Tibial artery (tissue), 4 donors: ENCODE measurements around the gene CDK5RAP2.
"Not testable (repeated sequence)": the region's sequence is repeated elsewhere in the genome, so short reads cannot be mapped to it uniquely, and the experiment has no call there.

Experiments
- DNase-seq, 2 donors: peaks; one replicate each; pipeline ENCODE4 v3.0.0-alpha.2; 2019
- H3K27ac ChIP-seq, 2 donors: fragments of 200-600 bp; sonication (generic) in 1 of 2; 1 replicate in 1 of 2; 2 replicates in 1 of 2; pipeline ENCODE4 v1.5.1; 2018 to 2019; ENCODE audit warnings: mild to moderate bottlenecking in 1 of 2
- H3K27me3 ChIP-seq, 2 donors: fragments of 200-600 bp; sonication (generic) in 1 of 2; one replicate each; pipeline versions ENCODE4 v1.5.1 to v1.6.0; 2016 to 2019
- H3K36me3 ChIP-seq, 3 donors: fragments of 200-600 bp; sonication (generic) in 2 of 3; one replicate each; pipeline ENCODE4 v1.5.1; 2016 to 2019; ENCODE audit warnings: mild to moderate bottlenecking in 2 of 3
- H3K4me1 ChIP-seq, 4 donors: fragments of 200-600 bp; sonication (generic) in 2 of 4; 1 replicate in 3 of 4; 2 replicates in 1 of 4; pipeline ENCODE4 v1.5.1; 2016 to 2019
- H3K4me3 ChIP-seq, 2 donors: fragments of 200-600 bp; sonication (generic) in 1 of 2; 1 replicate in 1 of 2; 2 replicates in 1 of 2; pipeline ENCODE4 v1.5.1; 2018 to 2019; ENCODE audit warnings: mild to moderate bottlenecking in 2 of 2
- H3K9me3 ChIP-seq, 3 donors: fragments of 200-600 bp; sonication (generic) in 1 of 3; one replicate each; pipeline ENCODE4 v1.5.1; 2016 to 2019
- intact Hi-C: fragments of 100-400 bp; cut with DNase I; formaldehyde crosslinking; loops from one replicate; pipeline ENCODE4 v1.15.0; 2023; ENCODE audit warnings: low total_unique reads
- TF ChIP-seq, protein P1 (sequence below), 2 experiments: fragments of 200-600 bp in 1 of 2; fragments of 450-650 bp in 1 of 2; IDR thresholded peaks; one replicate each; pipeline ENCODE4 v1.5.1; 2017 to 2019; ENCODE audit warnings: antibody characterized with exemption in 2 of 2, mild to moderate bottlenecking in 1 of 2, moderate library complexity in 1 of 2

CDK5RAP2 gene

DNA sequence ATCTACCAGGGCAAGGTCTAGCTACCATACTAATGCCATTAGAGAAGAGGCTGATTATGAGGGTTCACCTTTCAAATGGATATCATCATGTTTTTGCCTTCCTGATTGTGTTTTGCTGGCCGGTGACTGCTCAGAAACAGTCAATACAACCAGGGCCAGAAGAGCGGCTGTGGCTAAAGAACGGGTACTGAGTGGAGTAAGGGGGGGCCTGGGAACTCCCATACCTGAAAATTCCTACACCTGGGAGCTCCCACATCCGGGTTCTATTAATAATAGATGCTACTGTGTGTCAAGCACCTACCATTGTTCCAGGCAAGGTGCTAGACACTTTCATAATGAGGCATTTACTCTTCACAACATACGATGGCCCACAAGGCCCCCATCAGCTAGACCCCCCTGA, 79.2 kb downstream of the CDK5RAP2 start:
- intact Hi-C loops: no loop called here

DNA sequence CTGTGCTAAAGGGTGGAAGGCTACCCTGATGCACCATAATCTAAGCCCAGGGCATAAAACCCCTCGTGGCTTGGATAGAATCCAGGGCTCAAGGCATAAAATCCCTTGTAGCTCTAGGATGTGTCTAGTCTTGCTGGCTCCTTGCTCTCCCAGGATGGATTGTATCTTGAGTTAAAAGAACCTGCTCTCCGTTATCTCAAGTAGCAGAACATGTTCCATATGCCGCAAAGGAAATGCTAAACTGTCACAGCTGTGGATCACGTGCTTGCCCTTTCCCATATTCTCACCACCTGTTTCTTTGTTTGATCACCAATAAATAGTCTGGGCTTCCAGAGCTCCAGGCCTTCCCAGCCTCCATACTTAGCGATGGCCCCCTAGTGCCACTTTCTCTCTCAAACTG, 82.1 kb downstream of the CDK5RAP2 start:
- H3K4me1 ChIP-seq, H3K4me3 ChIP-seq, DNase-seq, H3K27me3 ChIP-seq, intact Hi-C loops, H3K27ac ChIP-seq, H3K9me3 ChIP-seq: not testable (repeated sequence)
- H3K36me3 ChIP-seq: peaks cover 0 to 23% (median 23%) of the 10 kb centered on the region in 3 donors

More for the DNA sequence above, 79.2 kb downstream of the CDK5RAP2 start:
- Histone ChIP-seq H3K4me3 (no peak overlapping the region), H3K9me3 (no peaks in the 10 kb centered on the region), H3K27me3 (no peaks in the 10 kb centered on the region), H3K4me1 (no peaks in the 10 kb centered on the region), H3K27ac (no peak overlapping the region), H3K36me3 (peaks cover 0 to 35% (median 30%) of the 10 kb centered on the region in 3 donors)
- TF ChIP-seq, protein P1, sequence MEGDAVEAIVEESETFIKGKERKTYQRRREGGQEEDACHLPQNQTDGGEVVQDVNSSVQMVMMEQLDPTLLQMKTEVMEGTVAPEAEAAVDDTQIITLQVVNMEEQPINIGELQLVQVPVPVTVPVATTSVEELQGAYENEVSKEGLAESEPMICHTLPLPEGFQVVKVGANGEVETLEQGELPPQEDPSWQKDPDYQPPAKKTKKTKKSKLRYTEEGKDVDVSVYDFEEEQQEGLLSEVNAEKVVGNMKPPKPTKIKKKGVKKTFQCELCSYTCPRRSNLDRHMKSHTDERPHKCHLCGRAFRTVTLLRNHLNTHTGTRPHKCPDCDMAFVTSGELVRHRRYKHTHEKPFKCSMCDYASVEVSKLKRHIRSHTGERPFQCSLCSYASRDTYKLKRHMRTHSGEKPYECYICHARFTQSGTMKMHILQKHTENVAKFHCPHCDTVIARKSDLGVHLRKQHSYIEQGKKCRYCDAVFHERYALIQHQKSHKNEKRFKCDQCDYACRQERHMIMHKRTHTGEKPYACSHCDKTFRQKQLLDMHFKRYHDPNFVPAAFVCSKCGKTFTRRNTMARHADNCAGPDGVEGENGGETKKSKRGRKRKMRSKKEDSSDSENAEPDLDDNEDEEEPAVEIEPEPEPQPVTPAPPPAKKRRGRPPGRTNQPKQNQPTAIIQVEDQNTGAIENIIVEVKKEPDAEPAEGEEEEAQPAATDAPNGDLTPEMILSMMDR (IDR thresholded peaks at IDR 0.05): no peak
- no peak for DNase-seq

DNA sequence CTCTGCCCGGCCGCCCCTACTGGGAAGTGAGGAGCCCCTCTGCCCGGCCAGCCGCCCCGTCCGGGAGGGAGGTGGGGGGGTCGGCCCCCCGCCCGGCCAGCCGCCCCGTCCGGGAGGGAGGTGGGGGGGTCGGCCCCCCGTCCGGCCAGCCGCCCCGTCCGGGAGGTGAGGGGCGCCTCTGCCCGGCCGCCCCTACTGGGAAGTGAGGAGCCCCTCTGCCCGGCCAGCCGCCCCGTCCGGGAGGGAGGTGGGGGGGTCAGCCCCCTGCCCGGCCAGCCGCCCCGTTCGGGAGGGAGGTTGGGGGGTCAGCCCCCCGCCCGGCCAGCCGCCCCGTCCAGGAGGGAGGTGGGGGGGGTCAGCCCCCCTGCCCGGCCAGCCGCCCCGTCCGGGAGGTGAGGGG, 83.5 kb downstream of the CDK5RAP2 start:
- H3K4me3 ChIP-seq, H3K27ac ChIP-seq, H3K9me3 ChIP-seq, H3K4me1 ChIP-seq, DNase-seq, intact Hi-C loops, H3K27me3 ChIP-seq: not testable (repeated sequence)
- peaks cover 0 to 13% (median 9%) of the 10 kb centered on the region in 3 donors for H3K36me3 ChIP-seq

DNA sequence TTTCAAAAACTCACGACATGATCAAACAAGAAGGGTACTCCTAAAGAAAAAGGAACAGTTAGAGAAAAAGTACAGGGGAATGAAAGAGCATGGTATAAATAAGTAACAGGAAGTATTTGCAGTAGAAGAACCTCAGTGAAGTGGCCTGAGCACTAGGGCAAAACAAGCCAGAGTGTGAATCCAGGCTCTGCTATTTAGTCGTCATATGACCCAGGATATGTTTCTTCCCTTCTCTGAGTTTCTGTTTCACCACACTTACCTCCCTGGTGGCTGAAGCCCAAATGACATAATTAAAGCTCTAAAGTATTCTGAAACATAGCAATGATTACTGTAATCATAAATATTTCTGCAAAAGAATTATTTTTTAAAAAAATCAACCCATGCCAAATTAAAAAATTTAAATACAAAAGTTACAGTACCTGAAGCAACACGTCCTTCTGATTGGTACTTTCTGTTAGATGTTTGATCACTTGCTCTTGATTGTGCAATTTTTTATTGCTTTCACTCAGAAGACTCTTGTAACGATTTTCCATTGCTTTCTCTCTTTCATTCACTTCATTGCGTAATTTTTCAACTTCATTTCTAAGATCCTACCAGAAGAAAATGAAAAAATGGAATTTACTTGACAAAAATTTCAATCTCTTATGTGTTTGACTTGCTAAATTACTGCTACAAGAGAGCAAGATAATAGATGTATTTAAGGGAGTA, 88.9 kb downstream of the CDK5RAP2 start:
- Histone ChIP-seq H3K4me3 (no peak overlapping the region), H3K27ac (no peak overlapping the region), H3K36me3 (peaks cover 18 to 44% (median 26%) of the 10 kb centered on the region in 3 donors), H3K27me3 (no peaks in the 10 kb centered on the region), H3K9me3 (no peaks in the 10 kb centered on the region), H3K4me1 (no peaks in the 10 kb centered on the region)
- intact Hi-C loops: no loop called here
- DNase-seq: no peak
- TF ChIP-seq, protein P1 (IDR thresholded peaks at IDR 0.05): no peak

DNA sequence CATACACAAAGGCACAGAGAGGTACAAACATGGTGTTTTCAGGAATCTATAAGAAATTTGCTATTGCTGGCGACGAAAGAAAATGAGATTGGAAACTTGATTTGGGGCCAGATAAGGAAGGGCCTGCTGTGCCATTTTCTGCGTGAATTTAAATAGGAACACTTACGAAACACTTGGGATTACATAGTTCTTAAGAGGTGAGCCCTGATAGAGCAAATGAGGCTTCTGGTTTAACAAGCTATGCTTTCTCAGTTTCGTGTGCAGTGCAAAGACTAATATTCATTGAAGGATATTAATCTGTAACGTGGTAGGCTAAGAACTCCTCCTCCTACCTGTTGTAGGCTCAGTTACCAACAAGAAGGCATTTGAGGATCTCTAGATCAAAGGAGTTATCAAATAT, 93.1 kb downstream of the CDK5RAP2 start:
- TF ChIP-seq, protein P1 (IDR thresholded peaks at IDR 0.05): no peak
- H3K27me3 ChIP-seq: no peaks in the 10 kb centered on the region
- H3K4me3 ChIP-seq: no peak overlapping the region
- peaks cover 22 to 64% (median 39%) of the 10 kb centered on the region in 3 donors for H3K36me3 ChIP-seq
- H3K4me1 ChIP-seq: no peaks in the 10 kb centered on the region
- DNase-seq: no peak
- intact Hi-C loops: no loop called here
- no peak overlapping the region for H3K27ac ChIP-seq
- H3K9me3 ChIP-seq: no peaks in the 10 kb centered on the region

DNA sequence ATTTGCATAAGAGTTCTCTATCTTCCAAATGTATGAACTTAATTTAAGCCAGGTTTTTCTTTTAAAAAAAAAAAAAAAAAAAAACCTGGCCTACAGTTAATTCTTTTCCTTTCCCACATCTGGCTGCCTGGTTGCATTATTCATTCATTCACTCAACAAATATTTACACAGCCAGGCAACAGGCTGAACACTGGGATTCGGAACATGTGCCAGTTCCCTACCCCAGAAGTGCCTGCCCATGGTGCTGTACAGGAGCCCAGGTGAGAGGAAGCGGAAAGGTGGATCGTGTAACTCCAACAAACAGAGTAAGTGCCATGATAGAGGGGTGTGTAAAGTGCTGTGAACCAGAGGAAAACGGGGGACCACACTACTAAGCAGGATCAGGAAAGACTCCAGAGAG, 93.6 kb downstream of the CDK5RAP2 start:
- H3K4me3 ChIP-seq: no peak overlapping the region
- H3K4me1 ChIP-seq: no peaks in the 10 kb centered on the region
- H3K27me3 ChIP-seq: no peaks in the 10 kb centered on the region
- intact Hi-C loops: no loop called here
- no peak for DNase-seq
- peaks cover 22 to 68% (median 39%) of the 10 kb centered on the region in 3 donors for H3K36me3 ChIP-seq
- H3K27ac ChIP-seq: no peak overlapping the region
- H3K9me3 ChIP-seq: no peaks in the 10 kb centered on the region
- TF ChIP-seq, protein P1 (IDR thresholded peaks at IDR 0.05): no peak
